SK-N-SH (cell line): ENCODE data around the gene PTPN5. TPM values are rescaled to one million over a fixed set of nuclear protein-coding genes. Genes with fewer than 3 reads are reported as not detected.

ENCODE experiments used
- CTCF ChIA-PET: fragments of 300-600, 350-600 bp; formaldehyde crosslinking; extraction: SDS; loops from one replicate; lab custom pipeline; 2021; lab: Yijun Ruan, JAX
- POLR2A ChIA-PET: fragments of 350-600 bp; sonication (Branson Sonifier 250); formaldehyde crosslinking; extraction: SDS; loops from one replicate; lab custom pipeline; 2020; ENCODE audit warnings: antibody characterized with exemption, inconsistent platforms; lab: Yijun Ruan, JAX
- DNase-seq: peaks from one replicate; pipeline ENCODE4 v3.0.0; 2012
- H2AFZ ChIP-seq: fragments of 200-600 bp; sonication (generic); 2 replicates; pipeline ENCODE4 v1.8.1; 2016; ENCODE audit warnings: antibody characterized with exemption, mild to moderate bottlenecking, low read depth
- H3F3A ChIP-seq: fragments of 200-600 bp; sonication (generic); replicated peaks from 2 replicates; pipeline ENCODE3; 2016; ENCODE audit warnings: antibody characterized with exemption, mild to moderate bottlenecking; ENCODE audit not compliant: insufficient read depth
- H3K27ac ChIP-seq, 2 experiments: fragments of 200-500 bp in 1 of 2; fragments of 200-600 bp in 1 of 2; sonication (Bioruptor generic) in 1 of 2; sonication (generic), shearing (Covaris generic) in 1 of 2; 2 replicates each; pipeline versions ENCODE4 v1.5.1 to v1.6.1; 2014 to 2016; ENCODE audit warnings: low read depth in 2 of 2, inconsistent platforms in 1 of 2, low read length in 1 of 2, mild to moderate bottlenecking in 1 of 2, mixed read lengths in 1 of 2
- H3K27me3 ChIP-seq: fragments of 200-600 bp; sonication (generic), shearing (Covaris generic); 2 replicates; pipeline ENCODE4 v1.6.1; 2016; ENCODE audit warnings: mixed run types; ENCODE audit not compliant: insufficient read depth
- H3K36me3 ChIP-seq, 2 experiments: fragments of 200-500 bp in 1 of 2; fragments of 200-600 bp in 1 of 2; sonication (Bioruptor generic) in 1 of 2; sonication (generic) in 1 of 2; replicated peaks in 1 of 2; 2 replicates each; pipeline versions ENCODE3 to v1.5.1; 2014 to 2016; ENCODE audit warnings: low read length in 1 of 2, mild to moderate bottlenecking in 1 of 2; ENCODE audit not compliant: insufficient read depth in 2 of 2, control insufficient read depth in 1 of 2
- H3K4me1 ChIP-seq, 2 experiments: fragments of 200-500 bp in 1 of 2; fragments of 200-600 bp in 1 of 2; sonication (Bioruptor generic) in 1 of 2; sonication (generic), shearing (Covaris generic) in 1 of 2; 2 replicates each; pipeline versions ENCODE4 v1.5.1 to v1.6.1; 2014 to 2016; ENCODE audit warnings: low read depth in 1 of 2, low read length in 1 of 2, mixed run types in 1 of 2; ENCODE audit not compliant: insufficient read depth in 2 of 2, control insufficient read depth in 1 of 2
- H3K4me2 ChIP-seq: fragments of 200-600 bp; sonication (generic), shearing (Covaris generic); 2 replicates; pipeline ENCODE4 v1.6.1; 2017; ENCODE audit warnings: mixed run types
- H3K4me3 ChIP-seq, 2 experiments: fragments of 200-500 bp in 1 of 2; fragments of 200-600 bp in 1 of 2; sonication (Bioruptor generic) in 1 of 2; sonication (generic), shearing (Covaris generic) in 1 of 2; 2 replicates each; pipeline versions ENCODE4 v1.5.1 to v1.8.1; 2014 to 2016; ENCODE audit warnings: low read depth in 2 of 2, inconsistent platforms in 1 of 2, low read length in 1 of 2, mild to moderate bottlenecking in 1 of 2, mixed read lengths in 1 of 2, moderate library complexity in 1 of 2
- H3K79me2 ChIP-seq: fragments of 200-600 bp; sonication (generic); 2 replicates; pipeline ENCODE4 v1.8.1; 2017; ENCODE audit warnings: mild to moderate bottlenecking; ENCODE audit not compliant: insufficient read depth
- H3K9ac ChIP-seq: fragments of 200-600 bp; sonication (generic); 2 replicates; pipeline ENCODE4 v1.6.1; 2017; ENCODE audit warnings: mixed run types
- H3K9me2 ChIP-seq: fragments of 200-600 bp; sonication (generic); 2 replicates; pipeline ENCODE4 v1.6.1; 2017; ENCODE audit warnings: mixed run types
- H3K9me3 ChIP-seq: fragments of 200-600 bp; sonication (generic); 2 replicates; pipeline ENCODE4 v1.6.1; 2017; ENCODE audit warnings: mixed run types, mild to moderate bottlenecking, moderate library complexity
- H4K20me1 ChIP-seq: fragments of 200-600 bp; sonication (generic); 2 replicates; pipeline ENCODE4 v1.6.1; 2017; ENCODE audit warnings: mild to moderate bottlenecking, mixed run types; ENCODE audit not compliant: insufficient read depth
- CHD2 ChIP-seq: fragments of 150-350 bp; IDR thresholded peaks from 2 replicates; pipeline ENCODE4 v1.6.1; 2018; ENCODE audit warnings: low read length; ENCODE audit not compliant: partially characterized antibody
- EP300 ChIP-seq, 2 experiments: IDR thresholded peaks; 2 replicates each; pipeline versions ENCODE4 v1.4.0 to v1.6.1; 2012; ENCODE audit warnings: borderline replicate concordance in 1 of 2, low read depth in 1 of 2, low read length in 1 of 2
- FOXJ3 ChIP-seq: sonication (generic); formaldehyde crosslinking; IDR thresholded peaks from 2 replicates; pipeline ENCODE4 v1.5.1; 2020; ENCODE audit warnings: mild to moderate bottlenecking, missing genetic modification reagents
- MXI1 ChIP-seq: IDR thresholded peaks from 2 replicates; pipeline ENCODE4 v1.6.1; 2012; ENCODE audit warnings: mild to moderate bottlenecking, low read depth, low read length, improper control_type of control experiment
- NFIC ChIP-seq: IDR thresholded peaks from 2 replicates; pipeline ENCODE4 v1.4.0; 2012; ENCODE audit warnings: borderline replicate concordance
- NRF1 ChIP-seq: IDR thresholded peaks from 2 replicates; pipeline ENCODE4 v1.6.1; 2012; ENCODE audit warnings: low read depth, mild to moderate bottlenecking, low read length
- RAD21 ChIP-seq: IDR thresholded peaks from 2 replicates; pipeline ENCODE4 v1.6.1; 2012; ENCODE audit warnings: mild to moderate bottlenecking, low read length
- RXRA ChIP-seq: IDR thresholded peaks from 2 replicates; pipeline ENCODE4 v1.4.0; 2012; ENCODE audit warnings: low read depth, mild to moderate bottlenecking, borderline replicate concordance
- SMC3 ChIP-seq: IDR thresholded peaks from 2 replicates; pipeline ENCODE4 v1.6.1; 2012; ENCODE audit warnings: low read depth, low read length, improper control_type of control experiment
- YY1 ChIP-seq: IDR thresholded peaks from 2 replicates; pipeline ENCODE4 v1.4.0; 2012; ENCODE audit warnings: low read depth, mild to moderate bottlenecking
- WGBS: methylation state at CpG from one replicate; pipeline ENCODE4 v1.1.6; 2017; ENCODE audit warnings: low lambda C conversion rate; 5-methylcytosine and 5-hydroxymethylcytosine counted together
- polyA plus RNA-seq, 3 experiments: library from polyadenylated mRNA; depleted of rRNA; stranded (reverse); fragments of >200 nt; gene quantifications; 2 replicates each; pipeline ENCODE4 v1.2.3, GENCODE V29; 2012
- TF ChIP-seq, protein P1 (sequence below): IDR thresholded peaks from 2 replicates; pipeline ENCODE4 v1.4.0; 2012; ENCODE audit warnings: low read depth, borderline replicate concordance
- TF ChIP-seq, protein P2 (sequence below): fragments of 200-600 bp; sonication (generic); IDR thresholded peaks from 2 replicates; pipeline ENCODE4 v1.6.1; 2017; ENCODE audit warnings: antibody characterized with exemption, mild to moderate bottlenecking, moderate library complexity
- TF ChIP-seq, protein P3 (sequence below): IDR thresholded peaks from 2 replicates; pipeline ENCODE4 v1.6.1; 2012; ENCODE audit warnings: mild to moderate bottlenecking, low read depth, low read length, moderate library complexity
- TF ChIP-seq, protein P4 (sequence below): IDR thresholded peaks from 2 replicates; pipeline ENCODE4 v1.4.0; 2012; ENCODE audit warnings: low read depth

Gene PTPN5
- polyA plus RNA-seq, 1 of the 3 experiments (the other 2 are of a cell fraction): not detected

DNA sequence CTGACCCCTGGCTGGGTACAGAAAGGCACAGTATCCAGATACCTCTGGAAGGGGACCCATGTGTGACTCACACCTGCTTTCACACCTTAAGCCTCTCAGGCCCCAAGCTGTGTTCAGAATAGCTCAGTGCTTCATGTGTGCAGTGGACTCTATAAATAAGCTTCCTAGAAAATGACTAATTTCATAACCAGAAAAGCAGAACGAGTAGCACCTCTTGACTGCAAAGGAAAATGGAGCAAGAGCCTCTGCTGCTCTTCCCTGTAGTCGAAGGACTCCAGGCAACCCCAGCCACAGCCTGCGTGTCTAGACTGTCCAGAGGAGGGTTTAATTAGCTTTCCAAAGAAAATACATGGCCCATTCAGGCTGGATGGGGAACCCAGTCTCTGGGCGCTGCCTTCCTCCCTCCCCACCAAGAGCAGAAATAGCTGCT is 23.1 kb downstream of the PTPN5 start:
- POLR2A ChIA-PET: no interaction called here
- no peak overlapping the region for H2AFZ ChIP-seq

More for the DNA sequence above, 23.1 kb downstream of the PTPN5 start:
- Histone ChIP-seq H3K27ac (no peak overlapping the region), H3K9me3 (no peaks in the 10 kb centered on the region), H3K4me2 (no peak overlapping the region), H3K4me3 (no peak overlapping the region), H3K9ac (no peak overlapping the region), H3K79me2 (no peaks in the 10 kb centered on the region), H4K20me1 (no peaks in the 10 kb centered on the region), H3K27me3 (no peaks in the 10 kb centered on the region), H3F3A (peaks cover 13% of the 10 kb centered on the region), H3K36me3 (no peaks in the 10 kb centered on the region), H3K9me2 (no peaks in the 10 kb centered on the region), H3K4me1 (0 out of 4 replicates have a peak, but pooled peaks cover 0 to under 1% of the 10 kb centered on the region in 2 experiments)
- DNase-seq: no peak
- TF ChIP-seq, protein P1, sequence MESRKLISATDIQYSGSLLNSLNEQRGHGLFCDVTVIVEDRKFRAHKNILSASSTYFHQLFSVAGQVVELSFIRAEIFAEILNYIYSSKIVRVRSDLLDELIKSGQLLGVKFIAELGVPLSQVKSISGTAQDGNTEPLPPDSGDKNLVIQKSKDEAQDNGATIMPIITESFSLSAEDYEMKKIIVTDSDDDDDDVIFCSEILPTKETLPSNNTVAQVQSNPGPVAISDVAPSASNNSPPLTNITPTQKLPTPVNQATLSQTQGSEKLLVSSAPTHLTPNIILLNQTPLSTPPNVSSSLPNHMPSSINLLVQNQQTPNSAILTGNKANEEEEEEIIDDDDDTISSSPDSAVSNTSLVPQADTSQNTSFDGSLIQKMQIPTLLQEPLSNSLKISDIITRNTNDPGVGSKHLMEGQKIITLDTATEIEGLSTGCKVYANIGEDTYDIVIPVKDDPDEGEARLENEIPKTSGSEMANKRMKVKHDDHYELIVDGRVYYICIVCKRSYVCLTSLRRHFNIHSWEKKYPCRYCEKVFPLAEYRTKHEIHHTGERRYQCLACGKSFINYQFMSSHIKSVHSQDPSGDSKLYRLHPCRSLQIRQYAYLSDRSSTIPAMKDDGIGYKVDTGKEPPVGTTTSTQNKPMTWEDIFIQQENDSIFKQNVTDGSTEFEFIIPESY: no peak
- TF ChIP-seq CHD2 (no peak), FOXJ3 (CRISPR knock-in tag) (no peak), EP300 (IDR thresholded peaks at IDR 0.05; ENCODE audit: borderline replicate concordance in 1 of 2, low read depth in 1 of 2, low read length in 1 of 2) (no peak), NRF1 (no peak), MXI1 (no peak), NFIC (no peak), RXRA (no peak), SMC3 (no peak), YY1 (no peak), RAD21 (no peak)
- TF ChIP-seq, protein P2, sequence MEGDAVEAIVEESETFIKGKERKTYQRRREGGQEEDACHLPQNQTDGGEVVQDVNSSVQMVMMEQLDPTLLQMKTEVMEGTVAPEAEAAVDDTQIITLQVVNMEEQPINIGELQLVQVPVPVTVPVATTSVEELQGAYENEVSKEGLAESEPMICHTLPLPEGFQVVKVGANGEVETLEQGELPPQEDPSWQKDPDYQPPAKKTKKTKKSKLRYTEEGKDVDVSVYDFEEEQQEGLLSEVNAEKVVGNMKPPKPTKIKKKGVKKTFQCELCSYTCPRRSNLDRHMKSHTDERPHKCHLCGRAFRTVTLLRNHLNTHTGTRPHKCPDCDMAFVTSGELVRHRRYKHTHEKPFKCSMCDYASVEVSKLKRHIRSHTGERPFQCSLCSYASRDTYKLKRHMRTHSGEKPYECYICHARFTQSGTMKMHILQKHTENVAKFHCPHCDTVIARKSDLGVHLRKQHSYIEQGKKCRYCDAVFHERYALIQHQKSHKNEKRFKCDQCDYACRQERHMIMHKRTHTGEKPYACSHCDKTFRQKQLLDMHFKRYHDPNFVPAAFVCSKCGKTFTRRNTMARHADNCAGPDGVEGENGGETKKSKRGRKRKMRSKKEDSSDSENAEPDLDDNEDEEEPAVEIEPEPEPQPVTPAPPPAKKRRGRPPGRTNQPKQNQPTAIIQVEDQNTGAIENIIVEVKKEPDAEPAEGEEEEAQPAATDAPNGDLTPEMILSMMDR: no peak
- TF ChIP-seq, protein P3, sequence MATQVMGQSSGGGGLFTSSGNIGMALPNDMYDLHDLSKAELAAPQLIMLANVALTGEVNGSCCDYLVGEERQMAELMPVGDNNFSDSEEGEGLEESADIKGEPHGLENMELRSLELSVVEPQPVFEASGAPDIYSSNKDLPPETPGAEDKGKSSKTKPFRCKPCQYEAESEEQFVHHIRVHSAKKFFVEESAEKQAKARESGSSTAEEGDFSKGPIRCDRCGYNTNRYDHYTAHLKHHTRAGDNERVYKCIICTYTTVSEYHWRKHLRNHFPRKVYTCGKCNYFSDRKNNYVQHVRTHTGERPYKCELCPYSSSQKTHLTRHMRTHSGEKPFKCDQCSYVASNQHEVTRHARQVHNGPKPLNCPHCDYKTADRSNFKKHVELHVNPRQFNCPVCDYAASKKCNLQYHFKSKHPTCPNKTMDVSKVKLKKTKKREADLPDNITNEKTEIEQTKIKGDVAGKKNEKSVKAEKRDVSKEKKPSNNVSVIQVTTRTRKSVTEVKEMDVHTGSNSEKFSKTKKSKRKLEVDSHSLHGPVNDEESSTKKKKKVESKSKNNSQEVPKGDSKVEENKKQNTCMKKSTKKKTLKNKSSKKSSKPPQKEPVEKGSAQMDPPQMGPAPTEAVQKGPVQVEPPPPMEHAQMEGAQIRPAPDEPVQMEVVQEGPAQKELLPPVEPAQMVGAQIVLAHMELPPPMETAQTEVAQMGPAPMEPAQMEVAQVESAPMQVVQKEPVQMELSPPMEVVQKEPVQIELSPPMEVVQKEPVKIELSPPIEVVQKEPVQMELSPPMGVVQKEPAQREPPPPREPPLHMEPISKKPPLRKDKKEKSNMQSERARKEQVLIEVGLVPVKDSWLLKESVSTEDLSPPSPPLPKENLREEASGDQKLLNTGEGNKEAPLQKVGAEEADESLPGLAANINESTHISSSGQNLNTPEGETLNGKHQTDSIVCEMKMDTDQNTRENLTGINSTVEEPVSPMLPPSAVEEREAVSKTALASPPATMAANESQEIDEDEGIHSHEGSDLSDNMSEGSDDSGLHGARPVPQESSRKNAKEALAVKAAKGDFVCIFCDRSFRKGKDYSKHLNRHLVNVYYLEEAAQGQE: no peak
- TF ChIP-seq, protein P4, sequence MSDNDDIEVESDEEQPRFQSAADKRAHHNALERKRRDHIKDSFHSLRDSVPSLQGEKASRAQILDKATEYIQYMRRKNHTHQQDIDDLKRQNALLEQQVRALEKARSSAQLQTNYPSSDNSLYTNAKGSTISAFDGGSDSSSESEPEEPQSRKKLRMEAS: no peak
- CTCF ChIA-PET: interaction anchor here (1.5 to 1.6 kb wide), 4 partner anchors 10 to 37 kb away, joined by 4 to 10 read pairs (median 4); no protein-coding TSS in a partner anchor
- WGBS: 77% methylated on average over 4 of the region's 4 CpGs
